SH-SY5Y (cell line): ENCODE measurements around the gene HSPA9.

Experiments
- GATA2 ChIP-seq: IDR thresholded peaks from 2 replicates; pipeline ENCODE4 v1.6.1; 2011; ENCODE audit warnings: mild to moderate bottlenecking, low read depth, low read length
- GATA3 ChIP-seq: IDR thresholded peaks from 2 replicates; pipeline ENCODE4 v1.6.1; 2011; ENCODE audit warnings: low read depth, mild to moderate bottlenecking, low read length, moderate library complexity

GRCh38 chr5:138541511-138542179 is 33.6 kb downstream of the HSPA9 start:
- TF ChIP-seq GATA2 (no peak), GATA3 (no peak)
